Skeletal muscle cell (primary cell): ENCODE data around the gene ERBB2.
"Not testable (repeated sequence)": the region's sequence is repeated elsewhere in the genome, so short reads cannot be mapped to it uniquely, and the experiment has no call there.

Experiments used
- DNase-seq: peaks from one replicate; pipeline ENCODE4 v3.0.0-alpha.2; 2010; ENCODE audit warnings: low read depth
- H3K4me3 ChIP-seq: 2 replicates; pipeline ENCODE4 v1.5.1; 2011; ENCODE audit warnings: low read depth, mild to moderate bottlenecking, control low read depth, low read length, moderate library complexity

The ERBB2 gene

GRCh38 chr17:39737760-39738567 is 38.1 kb downstream of the ERBB2 start, which contains the start of gene GRB7:
TSS of gene GRB7 (plus strand) at chr17:39737938. CDS start at chr17:39742302, 4,364 bp downstream.
- H3K4me3 ChIP-seq, result no peak within 1 kb of the TSS
- DNase-seq, result no peak

GRCh38 chr17:39738568-39738901 is 38.7 kb downstream of the ERBB2 start:
- no peak for DNase-seq

DNA sequence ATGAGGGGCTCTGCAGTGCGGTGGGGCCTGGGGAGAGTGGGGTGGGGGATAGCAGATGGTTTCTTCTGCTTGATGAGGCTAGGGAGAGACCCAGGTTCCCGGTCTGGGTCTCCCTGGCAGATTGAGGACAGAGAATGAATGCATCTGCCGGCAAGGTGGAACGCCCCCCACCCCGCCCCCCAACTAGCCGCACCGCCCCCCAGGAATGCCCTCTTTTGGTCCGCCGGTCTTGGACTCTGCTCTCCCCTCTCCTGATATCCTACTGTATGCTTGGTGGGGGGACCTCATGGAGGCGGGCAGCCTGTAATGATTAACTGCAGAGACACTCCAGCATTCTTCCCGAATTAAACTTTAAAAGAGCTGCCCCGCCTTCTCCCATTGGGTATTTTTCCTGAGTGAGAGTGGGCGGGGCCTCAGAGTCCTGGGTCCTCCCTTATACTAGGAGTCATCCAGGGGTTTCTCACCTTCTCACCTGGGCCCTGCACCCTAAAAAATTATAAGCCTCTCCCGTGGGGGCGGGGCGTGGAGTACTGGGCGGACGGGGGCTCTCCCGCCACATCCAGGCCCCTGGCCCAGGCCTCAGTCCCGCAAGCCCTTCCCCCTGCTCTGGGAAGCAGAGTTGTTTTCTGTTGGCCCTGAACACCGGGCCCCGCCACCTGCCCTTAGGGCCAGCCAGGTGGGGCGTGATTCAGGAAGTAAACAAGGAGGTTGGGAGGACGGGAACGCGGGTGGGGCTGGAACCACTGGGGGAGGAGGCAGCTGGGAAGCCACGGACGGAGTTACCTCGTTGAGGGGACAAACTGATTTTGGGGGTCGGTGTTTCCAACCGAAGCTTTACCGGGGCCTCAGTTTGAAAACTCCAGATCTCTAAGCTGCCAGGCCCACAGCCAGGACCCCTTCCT is 39.4 kb downstream of the ERBB2 start:
- no peak overlapping the region for H3K4me3 ChIP-seq
- no peak for DNase-seq

More at GRCh38 chr17:39738568-39738901, 38.7 kb downstream of the ERBB2 start:
- H3K4me3 ChIP-seq, result no peak overlapping the region

DNA sequence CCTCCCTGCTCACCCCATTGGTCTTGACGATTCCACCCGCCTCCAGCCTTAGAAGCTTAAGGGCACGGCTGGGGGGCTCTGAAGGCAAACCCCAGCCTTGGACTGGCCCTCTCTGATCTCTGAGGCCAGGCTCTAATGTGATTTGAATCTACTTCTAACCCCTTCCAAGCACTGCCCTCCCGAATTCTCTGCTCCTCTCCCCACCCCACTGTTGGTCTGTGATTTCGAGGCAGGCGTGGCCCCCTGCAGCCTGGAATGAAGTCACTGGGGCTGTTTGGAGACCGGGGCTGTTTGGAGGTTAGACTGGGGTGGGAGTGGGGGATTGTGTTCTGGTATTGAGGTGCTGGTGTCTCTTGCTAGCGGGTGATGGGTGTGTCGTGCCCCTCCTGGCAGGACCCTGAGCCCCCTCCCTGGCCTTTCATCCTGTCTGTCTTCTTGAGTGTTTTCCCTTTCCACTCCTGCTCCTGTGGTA is 40.1 kb downstream of the ERBB2 start:
- no peak overlapping the region for H3K4me3 ChIP-seq
- no peak for DNase-seq

GRCh38 chr17:39740357-39741111 is 40.7 kb downstream of the ERBB2 start:
- DNase-seq, result no peak
- no peak overlapping the region for H3K4me3 ChIP-seq

DNA sequence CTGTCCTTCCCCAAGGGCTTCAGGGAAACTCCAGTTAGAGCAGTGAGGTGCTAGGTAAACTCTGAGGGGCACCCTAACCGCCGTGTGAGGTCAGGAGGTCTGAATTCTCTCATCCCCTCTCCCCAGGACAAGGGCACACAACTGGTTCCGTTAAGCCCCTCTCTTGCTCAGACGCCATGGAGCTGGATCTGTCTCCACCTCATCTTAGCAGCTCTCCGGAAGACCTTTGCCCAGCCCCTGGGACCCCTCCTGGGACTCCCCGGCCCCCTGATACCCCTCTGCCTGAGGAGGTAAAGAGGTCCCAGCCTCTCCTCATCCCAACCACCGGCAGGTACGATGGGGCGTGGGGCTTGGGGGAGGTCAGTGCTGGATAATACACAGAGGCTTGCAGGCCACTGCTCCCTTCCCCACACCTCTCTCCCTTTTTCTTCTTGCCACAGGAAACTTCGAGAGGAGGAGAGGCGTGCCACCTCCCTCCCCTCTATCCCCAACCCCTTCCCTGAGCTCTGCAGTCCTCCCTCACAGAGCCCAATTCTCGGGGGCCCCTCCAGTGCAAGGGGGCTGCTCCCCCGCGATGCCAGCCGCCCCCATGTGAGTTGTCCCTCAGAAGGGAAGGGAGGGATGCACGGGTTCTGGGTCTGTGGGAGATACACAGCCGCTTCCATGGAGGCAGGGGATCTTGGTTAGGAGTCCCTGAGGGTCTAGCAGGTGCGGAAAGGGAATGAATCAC is 42.4 kb downstream of the ERBB2 start:
- no peak for DNase-seq
- no peak overlapping the region for H3K4me3 ChIP-seq

DNA sequence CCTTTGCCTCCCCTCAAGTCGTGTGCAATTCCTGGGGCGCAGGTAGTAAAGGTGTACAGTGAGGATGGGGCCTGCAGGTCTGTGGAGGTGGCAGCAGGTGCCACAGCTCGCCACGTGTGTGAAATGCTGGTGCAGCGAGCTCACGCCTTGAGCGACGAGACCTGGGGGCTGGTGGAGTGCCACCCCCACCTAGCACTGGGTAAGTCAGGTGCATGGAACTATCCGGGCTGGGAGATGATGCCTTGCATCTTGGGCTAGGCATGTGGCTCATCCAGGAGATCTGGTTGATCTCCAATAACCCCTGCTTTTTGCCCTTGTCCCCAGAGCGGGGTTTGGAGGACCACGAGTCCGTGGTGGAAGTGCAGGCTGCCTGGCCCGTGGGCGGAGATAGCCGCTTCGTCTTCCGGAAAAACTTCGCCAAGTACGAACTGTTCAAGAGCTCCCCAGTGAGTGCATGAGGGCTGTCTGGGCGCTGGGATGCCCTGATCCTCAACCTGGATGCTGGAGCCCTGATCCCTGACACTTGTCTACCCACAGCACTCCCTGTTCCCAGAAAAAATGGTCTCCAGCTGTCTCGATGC is 43.1 kb downstream of the ERBB2 start:
- H3K4me3 ChIP-seq, result no peak overlapping the region

DNA sequence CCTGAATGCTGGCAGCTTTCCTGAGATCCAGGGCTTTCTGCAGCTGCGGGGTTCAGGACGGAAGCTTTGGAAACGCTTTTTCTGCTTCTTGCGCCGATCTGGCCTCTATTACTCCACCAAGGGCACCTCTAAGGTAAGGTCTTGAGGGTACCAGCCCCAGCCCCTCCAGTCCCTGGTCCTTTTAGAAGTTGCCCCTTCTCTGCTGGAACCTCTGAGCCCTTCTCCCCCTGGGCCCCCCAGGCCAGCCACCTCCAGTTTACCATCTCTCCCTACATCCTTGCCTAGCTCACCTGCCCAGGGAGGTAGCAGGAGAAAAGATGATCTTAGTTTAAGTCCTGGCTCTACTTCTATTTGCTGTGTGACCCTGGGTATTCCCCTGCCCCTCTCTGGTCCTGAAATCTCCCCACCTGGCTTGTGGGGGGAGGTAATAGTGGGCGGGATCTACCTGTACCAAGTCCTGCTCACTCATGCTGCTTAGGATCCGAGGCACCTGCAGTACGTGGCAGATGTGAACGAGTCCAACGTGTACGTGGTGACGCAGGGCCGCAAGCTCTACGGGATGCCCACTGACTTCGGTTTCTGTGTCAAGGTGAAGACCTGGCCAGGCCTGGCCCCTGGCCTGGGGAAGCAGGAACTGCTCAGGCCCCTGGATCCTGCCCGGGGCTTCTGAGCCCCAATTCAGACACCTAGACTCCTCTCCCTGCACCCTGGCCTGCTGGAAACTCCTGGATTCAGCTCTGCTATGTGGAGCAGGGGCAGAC is 44.4 kb downstream of the ERBB2 start:
- DNase-seq, result no peak
- H3K4me3 ChIP-seq, result no peak overlapping the region

More for the DNA sequence above, 43.1 kb downstream of the ERBB2 start:
- no peak for DNase-seq

- DNase-seq, result no peak
- no peak overlapping the region for H3K4me3 ChIP-seq
Measured at GRCh38 chr17:39744836-39745215, 45.0 kb downstream of the ERBB2 start.

DNA sequence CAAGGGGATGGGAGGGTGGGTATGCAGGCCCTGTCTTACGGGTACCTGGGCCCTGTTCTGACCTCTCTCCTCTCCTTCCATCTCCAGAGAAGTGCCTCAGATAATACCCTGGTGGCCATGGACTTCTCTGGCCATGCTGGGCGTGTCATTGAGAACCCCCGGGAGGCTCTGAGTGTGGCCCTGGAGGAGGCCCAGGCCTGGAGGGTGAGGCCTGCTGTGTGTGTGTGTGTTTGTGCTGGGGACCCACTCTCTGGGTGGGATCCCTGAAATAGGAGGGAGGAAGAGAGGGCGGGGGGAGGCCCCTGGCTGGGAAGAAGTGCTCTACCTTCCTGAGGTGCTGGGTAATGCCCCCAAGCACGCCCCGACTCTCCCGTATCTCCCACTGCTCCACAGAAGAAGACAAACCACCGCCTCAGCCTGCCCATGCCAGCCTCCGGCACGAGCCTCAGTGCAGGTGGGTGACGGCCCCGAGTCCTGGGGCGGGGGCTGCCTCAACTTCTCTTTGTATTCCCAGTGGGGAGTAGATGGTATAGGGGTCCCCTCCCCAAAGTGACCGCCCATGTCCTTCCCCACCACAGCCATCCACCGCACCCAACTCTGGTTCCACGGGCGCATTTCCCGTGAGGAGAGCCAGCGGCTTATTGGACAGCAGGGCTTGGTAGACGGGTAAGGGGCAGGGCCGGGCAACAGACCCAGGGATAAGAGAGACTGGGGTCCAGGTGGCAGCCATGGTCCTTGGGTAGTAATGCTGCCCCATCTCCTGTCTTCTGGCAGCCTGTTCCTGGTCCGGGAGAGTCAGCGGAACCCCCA is 45.7 kb downstream of the ERBB2 start:
- no peak overlapping the region for H3K4me3 ChIP-seq
- DNase-seq, result no peak

DNA sequence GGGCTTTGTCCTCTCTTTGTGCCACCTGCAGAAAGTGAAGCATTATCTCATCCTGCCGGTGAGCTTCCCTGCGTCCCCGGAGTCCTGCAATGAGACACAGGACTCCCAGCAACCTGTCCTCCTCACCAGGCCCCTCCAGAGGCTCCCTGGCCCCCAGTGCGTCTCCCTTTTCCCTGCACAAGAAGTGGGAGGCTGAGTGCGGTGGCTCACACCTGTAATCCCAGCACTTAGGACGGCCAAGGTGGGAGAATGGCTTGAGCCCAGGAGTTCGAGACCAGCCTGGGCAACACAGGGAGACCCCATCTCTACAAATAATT is 46.2 kb downstream of the ERBB2 start:
- no peak for DNase-seq
- no peak overlapping the region for H3K4me3 ChIP-seq

GRCh38 chr17:39747745-39748144 is 47.9 kb downstream of the ERBB2 start:
- no peak overlapping the region for H3K4me3 ChIP-seq
- DNase-seq, result no peak

DNA sequence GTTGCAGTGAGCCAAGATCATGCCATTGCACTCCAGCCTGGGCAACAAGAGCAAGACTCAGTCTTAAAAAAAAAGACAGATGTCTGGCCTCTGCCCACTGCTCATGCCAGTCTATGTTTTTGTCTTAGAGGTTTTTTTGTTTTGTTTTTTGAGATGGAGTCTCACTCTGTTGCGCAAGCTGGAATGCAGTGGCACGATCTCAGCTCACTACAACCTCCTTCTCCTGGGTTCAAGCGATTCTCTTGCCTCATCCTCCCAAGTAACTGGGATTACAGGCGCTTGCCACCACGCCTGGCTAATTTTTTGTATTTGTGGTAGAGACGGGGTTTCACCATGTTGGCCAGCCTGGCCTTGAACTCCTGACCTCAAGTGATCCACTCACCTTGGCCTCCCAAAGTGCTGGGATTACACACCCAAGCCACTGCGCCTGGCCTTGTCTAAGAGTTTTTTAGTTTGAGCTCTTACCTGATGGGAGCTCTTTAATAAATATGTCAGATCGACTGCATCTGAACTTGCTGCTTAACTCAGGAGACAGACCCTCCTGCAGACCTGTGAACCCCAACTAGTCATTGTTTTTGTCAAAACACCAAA is 48.7 kb downstream of the ERBB2 start:
- DNase-seq, H3K4me3 ChIP-seq: not testable (repeated sequence)

- H3K4me3 ChIP-seq, result no peak overlapping the region
Measured at GRCh38 chr17:39750131-39751015, 50.5 kb downstream of the ERBB2 start.

GRCh38 chr17:39751016-39751543 is 51.2 kb downstream of the ERBB2 start:
- no peak for DNase-seq
- no peak overlapping the region for H3K4me3 ChIP-seq

More at GRCh38 chr17:39750131-39751015, 50.5 kb downstream of the ERBB2 start:
- DNase-seq, result no peak

DNA sequence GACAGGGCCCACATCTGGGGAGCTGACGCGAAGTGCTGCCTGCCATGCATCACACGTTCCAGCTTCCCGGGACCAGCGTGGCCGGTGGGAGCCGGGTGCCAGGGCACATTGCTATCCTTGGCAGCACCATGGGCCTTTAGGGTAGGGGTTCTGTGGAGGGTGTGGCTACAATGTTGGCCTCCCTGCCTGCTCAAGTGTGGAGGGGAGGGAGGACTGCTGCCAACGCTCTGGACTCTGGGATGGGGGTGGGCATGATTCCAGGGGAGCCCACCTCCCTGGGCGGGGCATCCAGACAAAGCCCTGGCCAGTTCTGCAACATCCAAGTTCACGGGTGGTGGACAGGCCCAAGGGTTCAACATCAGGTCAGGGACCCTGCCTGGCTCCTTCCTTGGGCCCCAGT is 51.8 kb downstream of the ERBB2 start:
- H3K4me3 ChIP-seq, result no peak overlapping the region
- DNase-seq, result no peak
